DMS153 treated with DMSO at 0.1 percent for 48 hours (cell line): ENCODE data around the gene COL6A2.

Experiments
- DNase-seq: peaks from one replicate; lab custom pipeline; 2025; ENCODE audit not compliant: unreplicated experiment; lab: John Stamatoyannopoulos, UW

The COL6A2 gene

DNA sequence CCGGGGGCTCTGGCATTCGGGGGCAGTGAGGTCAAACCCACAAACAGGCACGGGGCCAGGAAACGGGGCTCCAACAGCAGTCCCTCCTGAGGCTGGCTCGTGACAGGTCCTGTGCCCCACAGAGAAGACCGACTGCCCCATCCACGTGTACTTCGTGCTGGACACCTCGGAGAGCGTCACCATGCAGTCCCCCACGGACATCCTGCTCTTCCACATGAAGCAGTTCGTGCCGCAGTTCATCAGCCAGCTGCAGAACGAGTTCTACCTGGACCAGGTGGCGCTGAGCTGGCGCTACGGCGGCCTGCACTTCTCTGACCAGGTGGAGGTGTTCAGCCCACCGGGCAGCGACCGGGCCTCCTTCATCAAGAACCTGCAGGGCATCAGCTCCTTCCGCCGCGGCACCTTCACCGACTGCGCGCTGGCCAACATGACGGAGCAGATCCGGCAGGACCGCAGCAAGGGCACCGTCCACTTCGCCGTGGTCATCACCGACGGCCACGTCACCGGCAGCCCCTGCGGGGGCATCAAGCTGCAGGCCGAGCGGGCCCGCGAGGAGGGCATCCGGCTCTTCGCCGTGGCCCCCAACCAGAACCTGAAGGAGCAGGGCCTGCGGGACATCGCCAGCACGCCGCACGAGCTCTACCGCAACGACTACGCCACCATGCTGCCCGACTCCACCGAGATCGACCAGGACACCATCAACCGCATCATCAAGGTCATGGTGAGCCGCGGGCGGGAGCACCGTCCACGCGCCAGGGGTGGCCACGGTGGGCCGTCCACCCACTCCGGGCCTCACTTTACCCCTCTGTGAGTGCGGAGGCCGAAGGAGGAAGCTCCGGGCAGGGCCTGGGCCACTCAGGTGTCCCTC, 14.2 kb downstream of the COL6A2 start:
- DNase-seq, result no peak

DNA sequence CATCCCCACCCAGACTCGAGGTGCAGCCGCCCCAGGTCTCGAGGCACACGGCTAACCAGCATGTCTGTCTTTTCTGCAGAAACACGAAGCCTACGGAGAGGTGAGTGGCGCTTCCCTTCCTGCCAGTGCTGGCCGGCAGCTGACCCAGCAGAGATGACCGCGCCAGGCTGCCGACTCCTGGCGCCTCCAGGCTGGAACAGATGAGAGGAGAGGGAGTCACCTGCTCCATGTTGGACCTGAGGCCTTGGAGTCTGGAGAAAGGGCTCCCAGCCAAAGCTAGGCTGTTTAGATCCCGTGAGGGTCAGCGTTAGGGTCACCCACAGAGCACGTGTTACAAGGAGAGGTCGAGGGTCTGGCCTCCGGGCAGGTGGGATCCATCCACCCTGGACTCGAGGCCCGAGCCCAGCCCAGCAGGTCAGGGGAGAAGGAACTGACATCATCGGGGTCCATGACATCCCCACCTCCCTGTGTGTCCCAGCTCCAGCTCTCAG, 14.9 kb downstream of the COL6A2 start:
- no peak for DNase-seq

GRCh38 chr21:46113497-46114176, 15.7 kb downstream of the COL6A2 start:
- no peak for DNase-seq

DNA sequence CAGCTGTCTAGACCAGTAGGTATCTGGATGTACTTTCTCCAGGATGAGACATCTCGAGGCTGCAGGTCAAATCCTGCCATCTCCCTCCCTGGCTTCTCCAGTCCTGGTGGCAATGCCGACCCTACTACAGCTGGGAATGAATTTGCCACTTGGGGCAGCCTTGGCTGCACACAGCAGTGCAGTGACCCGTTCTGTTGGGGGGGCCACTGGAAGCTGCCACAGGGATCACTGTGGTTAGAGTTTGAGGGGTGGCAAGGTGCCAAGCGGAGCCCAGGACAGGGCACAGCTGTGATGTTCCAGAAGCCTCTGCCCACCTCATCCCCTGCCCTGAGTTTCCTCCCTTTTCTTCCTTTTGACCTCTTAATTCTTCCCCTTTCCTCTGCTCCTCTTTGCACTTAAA, 17.1 kb downstream of the COL6A2 start:
- no peak for DNase-seq

DNA sequence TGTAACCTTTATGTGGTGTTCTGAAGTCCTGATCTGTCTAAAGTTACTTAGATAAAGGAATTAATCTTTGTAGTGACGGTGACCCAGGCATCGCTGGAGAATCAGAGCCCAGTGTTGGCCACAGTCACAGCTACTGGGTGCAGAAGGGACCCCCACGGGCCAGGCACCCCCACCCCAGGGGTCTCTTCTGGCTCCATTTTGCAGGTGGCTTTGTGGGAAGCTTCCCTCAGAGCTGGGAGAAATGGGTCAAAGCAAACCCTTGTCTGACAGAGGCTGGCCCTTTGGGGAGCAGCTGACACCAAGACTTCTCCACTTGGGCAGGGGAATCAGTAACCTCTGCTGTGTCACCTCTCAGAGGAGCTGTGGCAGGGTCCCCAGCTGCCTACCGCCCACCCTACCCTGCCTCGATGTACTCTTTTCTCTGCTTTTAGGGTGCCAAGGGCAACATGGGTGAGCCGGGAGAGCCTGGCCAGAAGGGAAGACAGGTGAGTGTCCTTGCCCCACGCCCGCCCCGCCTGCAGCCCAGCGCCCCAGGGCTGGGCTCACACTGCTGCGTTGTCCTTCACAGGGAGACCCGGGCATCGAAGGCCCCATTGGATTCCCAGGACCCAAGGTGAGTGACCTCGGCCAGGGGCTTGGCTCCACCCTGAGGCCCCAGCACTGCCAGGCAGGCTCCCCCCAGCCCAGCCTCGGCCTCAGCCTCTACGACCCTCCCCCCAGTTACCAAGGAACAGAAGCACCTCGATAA, 17.7 kb downstream of the COL6A2 start:
- DNase-seq, result no peak

DNA sequence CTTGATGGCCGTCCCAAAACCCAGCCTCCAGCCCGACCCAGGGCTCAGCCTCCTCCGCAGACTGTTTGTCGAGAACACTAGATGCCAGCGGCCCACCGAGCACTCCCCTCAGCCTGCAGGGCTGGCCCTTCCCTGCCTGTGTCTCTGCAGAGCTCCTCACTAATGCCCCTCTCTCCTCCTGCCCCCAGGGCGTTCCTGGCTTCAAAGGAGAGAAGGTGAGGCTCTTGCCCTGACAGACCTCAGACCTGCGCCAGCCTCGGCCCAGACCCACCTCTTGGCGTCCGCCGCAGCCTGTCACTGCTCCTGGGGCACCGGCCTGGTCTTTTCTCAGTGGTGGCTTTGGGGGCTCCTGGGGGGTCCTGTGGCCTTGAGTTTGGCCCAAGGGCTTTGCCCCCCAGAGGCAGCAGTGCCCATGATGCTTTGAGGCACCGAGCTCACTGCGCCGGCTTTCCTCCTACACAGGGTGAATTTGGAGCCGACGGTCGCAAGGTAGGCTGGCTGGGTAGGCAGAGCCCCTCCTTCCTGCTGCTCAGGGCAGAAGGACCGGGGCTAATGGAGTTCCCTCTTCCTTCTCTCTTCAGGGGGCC, 18.4 kb downstream of the COL6A2 start:
- DNase-seq, result no peak

DNA sequence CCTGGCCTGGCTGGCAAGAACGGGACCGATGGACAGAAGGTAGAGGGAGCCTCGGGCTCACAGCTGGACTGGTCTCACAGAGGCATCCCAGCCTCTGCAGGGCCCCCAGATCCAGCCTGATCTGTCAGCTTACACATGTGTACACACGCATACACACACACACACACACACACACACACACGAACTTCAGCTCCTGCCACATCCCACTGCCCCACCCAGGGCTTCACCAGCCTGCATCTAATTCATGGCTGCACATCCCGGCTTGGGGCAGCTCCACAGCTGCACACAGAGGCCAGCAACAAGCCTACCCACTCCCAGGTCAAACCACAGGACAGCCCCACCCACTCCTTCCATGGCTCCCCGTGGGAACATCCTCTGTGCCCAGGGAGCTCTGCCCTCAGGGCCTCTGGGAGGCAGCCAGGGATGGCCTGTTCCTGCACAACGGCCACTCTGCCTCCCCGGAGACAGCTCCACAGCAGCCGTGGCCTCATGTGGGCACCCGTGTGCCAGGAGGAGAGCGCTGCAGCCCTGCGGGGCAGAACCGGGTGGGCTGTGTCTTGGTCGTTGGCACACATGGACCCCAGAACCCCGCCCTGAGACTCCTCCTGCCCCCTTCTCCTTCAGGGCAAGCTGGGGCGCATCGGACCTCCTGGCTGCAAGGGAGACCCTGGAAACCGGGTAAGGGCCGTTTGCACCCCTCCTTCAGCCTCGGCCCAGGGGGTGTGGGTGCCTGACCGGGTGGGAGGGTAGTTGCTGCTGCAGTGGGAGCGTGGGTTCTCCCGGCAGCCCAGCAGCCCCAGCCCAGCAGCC, 19.1 kb downstream of the COL6A2 start:
- DNase-seq, result no peak

- DNase-seq, result no peak
Measured at GRCh38 chr21:46117586-46118315, 19.8 kb downstream of the COL6A2 start.

DNA sequence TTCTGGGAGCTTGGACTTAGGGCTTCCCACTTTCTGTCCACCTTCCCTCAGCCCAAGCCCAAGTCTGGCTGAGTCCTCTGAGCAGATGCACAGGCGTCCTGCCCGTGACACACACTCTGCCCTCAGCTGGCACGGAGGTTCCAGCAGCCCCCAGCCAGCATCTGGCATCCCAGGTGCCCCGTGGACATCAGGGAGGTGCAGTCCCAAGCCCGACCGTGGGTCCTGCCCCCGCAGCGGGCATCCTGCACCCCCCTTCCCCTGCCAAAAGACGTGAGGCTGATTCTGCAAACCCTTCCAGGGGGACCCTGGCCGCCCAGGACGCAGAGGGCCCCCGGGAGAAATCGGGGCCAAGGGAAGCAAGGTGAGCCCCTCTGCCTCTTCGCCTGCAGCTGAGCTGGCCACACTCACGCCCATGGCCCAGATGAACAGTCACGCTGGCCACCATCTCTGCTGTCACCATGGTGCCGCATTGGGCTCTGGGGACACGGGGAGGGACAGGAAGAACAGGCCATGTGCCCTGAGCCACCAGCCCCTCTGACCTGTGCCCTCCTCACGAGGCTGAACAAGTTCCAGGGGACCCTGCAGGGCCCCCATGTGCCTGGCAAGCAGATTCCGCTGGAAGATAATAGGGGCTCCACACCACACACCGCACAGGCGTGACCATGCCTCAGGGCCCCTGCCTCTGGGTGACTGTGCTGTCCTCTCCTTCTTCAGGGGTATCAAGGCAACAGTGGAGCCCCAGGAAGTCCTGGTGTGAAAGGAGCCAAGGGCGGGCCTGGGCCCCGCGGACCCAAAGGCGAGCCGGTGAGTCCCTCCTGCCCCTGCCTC, 20.6 kb downstream of the COL6A2 start:
- DNase-seq, result no peak

- DNase-seq, result no peak
Measured at GRCh38 chr21:46119144-46119636, 21.3 kb downstream of the COL6A2 start.

GRCh38 chr21:46119637-46120271, 21.8 kb downstream of the COL6A2 start:
- DNase-seq, result no peak

DNA sequence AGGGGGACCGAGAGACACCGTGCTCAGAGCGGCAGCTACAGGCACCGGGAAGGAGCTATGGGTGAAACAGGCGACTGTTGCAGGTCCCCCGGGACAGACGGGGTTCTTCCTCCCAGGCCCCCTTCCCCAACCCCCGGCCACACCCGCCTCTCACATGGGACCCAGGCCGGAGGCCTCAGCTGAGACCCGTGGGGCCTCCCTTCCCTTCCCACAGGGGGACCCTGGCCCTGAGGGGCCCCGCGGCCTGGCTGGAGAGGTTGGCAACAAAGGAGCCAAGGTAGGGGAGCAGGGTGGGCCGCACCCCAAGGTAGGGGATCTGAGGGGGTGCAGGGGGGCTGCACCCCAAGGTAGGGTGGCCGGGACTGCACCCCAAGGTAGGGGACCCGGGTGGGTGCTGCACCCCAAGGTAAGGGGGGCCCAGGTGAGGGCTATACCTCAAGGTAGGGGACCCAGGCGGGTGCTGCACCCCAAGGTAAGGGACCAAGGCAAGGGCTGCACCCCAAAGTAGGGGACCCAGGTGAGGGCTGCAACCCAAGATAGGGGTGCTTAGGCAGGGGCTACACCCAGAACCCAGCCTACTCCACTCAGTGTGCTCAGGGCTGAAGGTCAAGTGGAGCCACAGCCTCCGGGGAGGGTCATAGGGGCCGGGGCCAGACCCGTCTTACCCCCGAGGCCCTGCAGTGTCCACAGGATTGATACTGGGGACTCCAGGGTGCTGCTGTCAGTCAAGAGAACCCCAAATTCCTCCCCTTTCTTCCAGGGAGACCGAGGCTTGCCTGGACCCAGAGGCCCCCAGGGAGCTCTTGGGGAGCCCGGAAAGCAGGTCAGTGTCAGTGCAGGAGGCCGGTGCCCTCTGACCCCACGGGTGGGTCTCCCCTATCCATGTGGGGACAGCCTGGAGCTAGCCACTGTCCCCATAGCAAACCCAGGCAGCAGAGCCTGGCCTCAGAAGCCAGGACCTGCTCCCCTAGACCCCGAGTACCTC, 22.7 kb downstream of the COL6A2 start:
- no peak for DNase-seq

GRCh38 chr21:46121286-46122221, 23.6 kb downstream of the COL6A2 start:
- no peak for DNase-seq

DNA sequence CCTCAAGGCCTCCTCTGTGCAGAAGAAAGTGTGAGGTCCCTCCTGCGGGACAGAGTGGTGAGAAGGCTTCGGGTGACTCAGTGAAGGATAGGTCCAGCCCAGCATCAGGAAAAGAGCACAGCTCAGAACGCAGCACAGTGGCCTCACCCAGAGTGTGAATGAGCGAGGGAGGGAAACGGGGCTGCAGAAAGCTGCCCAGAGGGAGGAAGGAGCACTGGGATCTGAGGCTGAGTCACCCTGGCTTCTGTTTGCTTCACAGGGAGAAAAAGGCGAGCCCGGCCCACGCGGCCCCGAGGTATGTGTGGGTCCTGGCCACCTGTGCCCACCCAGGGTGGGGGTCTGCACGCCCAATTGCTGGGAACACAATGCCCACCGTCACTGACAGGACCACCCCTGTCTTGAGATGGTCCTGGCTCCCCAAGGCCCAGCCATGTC, 24.3 kb downstream of the COL6A2 start:
- DNase-seq, result no peak

DNA sequence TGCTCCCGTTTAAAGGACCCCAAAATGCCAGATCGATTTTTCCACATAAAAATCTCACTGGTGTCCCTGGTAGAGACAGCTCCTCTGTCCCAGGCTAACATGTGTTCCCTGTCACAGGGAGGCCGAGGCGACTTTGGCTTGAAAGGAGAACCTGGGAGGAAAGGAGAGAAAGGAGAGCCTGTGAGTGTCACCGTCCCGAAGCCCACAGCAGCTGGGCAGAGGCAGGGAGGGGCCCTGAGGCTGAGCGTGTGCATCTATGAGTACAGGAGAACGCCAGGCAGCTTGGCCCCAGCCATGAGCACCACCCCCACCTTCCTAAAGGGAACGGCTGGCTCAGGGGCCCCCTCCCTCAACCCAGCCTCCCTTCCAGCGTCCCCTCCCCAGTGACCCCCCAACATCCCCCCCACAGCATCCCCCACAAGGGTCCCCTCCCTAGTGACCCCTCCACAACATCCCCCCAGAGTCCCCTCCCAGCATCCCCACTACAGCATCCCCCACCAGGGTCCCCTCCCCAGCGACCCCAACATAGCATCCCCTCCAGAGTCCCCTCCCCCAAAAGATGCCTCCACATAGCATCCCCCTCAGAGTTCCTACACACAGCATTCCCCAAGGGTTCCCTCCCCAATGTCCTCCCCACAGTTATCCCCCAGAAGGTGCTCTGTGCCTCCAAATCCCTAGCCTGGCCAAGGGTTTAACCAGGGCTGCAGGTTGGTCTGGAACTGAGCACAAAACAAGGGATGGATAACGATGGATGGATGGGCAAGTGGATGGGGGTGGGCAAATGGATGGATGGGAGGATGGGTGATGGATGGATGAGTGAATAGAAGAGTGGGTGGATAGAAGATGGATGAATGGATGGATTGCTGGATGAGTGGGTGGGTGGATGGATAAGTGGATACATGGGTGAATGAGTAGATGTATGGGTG, 25.1 kb downstream of the COL6A2 start:
- no peak for DNase-seq
